GM21528 (cell line): ENCODE results near the gene C11orf54.
A peak's percentile ranks its signal among the peaks of the same experiment; 100 is the strongest.
"Not testable (repeated sequence)": the region's sequence is repeated elsewhere in the genome, so short reads cannot be mapped to it uniquely, and the experiment has no call there.

ENCODE experiments used
- ATAC-seq: cut with Tn5 transposase; IDR thresholded peaks from one replicate; pipeline ENCODE4 v1.9.1; 2021; ENCODE audit warnings: mild to moderate bottlenecking, moderate library complexity; ENCODE audit not compliant: unreplicated experiment, low FRiP score

C11orf54 gene

GRCh38 chr11:93733474-93733873, 8.0 kb upstream of the C11orf54 start:
- no peak for ATAC-seq

GRCh38 chr11:93734427-93735222, 6.8 kb upstream of the C11orf54 start:
- ATAC-seq = no peak

DNA sequence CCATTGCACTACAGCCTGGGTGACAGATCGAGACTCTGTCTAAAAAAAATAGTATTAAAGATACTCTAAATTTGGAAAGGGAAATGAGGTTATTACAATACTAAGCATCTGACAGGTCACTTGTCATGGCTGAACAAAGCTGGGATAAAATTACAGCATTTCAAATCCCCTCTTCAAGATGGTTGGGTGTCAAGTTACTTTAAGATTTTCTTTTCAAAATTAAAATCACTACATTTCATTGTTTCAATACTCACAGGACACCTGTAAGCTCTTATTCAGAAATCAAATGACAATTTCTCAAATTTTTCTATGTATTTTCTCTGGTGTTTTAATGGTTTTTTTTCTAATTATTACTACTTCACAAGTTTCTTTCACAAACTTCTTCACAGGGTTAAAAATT, 5.8 kb upstream of the C11orf54 start:
- ATAC-seq = no peak

- no peak for ATAC-seq
These were observed 5.3 kb upstream of the C11orf54 start for GRCh38 chr11:93736129-93736528.

DNA sequence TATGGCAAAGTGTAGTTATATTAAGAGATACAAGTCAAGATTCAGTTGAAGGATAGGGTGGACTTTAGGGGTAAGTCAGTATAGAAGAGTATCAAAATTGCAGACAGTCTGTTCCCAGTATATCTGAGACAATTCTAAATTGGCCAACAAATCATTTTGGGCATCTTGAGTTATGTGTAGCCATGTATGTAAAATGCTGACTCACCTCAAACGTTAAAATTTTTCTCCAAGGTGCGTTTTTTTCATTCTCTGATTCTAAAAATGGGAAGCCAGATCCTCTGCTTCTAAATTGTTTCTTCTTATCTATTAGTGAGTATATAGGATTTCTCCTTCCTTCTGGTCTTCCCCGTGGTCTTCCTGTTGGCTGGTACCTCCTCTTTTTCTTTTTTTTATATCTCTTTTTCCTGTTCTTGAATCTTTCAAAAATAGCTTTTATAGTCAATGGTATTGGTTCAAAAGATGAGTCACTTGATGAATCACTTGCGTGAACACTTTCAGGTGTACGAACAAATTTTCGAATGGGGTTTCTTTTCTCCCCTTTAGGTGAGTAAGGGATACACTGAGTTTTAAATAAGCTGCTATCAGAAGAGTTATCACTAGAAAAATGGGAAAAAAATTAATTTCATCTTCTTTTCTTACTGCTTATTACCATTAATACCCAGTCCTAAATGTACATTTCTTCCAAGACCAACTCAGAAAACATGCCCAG, 3.4 kb upstream of the C11orf54 start:
- no peak for ATAC-seq

DNA sequence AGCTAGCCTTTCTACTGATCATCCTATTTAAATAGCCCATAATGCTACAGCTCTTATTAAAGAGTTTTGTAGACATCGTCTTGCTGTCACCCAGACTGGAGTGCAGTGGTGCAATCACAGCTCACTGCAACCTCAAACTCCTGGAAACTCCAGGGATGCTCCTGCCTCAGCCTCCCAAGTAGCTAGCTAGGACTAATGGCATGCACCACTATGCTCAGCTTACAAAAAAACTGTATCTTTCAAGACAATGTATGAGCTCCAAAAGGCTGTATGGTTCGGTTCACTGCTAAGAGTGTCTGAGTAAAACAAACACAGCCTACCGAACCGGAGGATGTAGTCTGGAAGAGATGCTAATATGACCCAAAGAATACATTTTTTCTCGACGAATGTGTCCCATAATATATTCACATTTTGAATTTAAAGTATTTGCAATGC, 2.8 kb upstream of the C11orf54 start:
- no peak for ATAC-seq

DNA sequence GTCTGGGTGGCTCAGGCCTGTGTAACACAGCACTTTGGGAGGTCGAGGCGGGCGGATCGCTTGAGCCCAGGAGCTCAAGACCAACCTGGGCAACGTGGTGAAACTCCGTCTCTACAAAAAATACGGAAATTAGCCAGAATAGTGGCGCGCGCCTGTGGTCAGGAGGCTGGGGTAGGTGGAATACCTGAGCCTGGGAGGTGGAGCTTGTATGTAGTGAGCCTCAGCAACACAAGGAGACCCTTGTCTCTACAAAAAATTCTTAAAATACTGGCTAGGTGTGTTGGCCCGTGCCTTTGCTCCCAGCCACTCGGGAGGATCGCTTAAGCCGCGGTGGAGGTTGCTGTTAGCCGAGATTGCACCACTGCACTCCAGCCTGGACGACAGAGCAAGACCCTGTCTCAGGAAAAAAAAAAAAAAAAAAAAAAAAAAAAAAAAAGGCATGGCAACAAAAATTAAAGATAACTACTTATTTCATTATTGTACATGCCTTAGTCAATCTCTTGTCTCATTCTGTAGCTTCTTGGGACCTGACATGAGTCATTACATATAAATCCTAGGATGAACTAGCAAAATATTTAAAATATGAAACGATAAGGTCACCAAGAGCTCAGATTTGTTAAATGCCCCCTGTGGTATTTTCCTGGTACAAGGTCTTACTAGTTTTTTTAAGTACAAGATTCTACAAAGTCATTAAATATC, 1.3 kb upstream of the C11orf54 start:
- ATAC-seq = no peak

DNA sequence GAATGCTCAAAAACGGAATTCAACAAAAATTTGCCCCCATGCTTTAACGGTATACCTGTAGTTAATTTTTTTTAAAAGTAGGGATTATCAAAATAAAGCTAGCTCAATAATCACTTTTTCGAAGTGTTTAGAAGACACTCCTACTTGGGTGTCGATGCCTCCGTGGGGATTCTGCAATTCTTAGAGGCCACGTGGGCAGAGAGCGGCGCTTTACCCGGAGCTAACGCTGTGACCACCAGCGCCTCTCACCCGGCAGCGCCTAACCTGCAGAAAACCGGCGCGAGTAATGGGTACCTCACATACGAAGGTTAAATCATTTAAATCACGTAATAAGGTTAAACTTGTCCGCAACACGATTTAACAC, 760 bp upstream of the C11orf54 start:
- ATAC-seq = peak; percentile 50

DNA sequence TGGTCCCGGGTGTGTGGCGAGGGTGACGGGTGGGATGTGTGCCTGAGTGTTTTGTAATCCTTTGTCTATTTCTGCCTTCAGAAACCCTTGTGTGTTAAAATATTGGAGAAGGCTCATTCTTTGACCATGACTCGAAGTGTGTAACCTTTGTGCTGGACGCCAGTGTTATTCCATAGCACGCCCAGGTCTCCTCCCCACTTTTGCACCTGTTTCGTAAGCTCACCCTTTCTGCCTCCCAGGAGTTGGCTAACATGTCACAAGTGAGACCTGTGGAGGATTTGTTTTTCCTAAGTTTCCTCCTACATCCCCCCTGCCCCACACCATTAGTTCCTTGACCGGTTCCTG, 382 bp downstream of the C11orf54 start:
- peak; percentile 22 for ATAC-seq

DNA sequence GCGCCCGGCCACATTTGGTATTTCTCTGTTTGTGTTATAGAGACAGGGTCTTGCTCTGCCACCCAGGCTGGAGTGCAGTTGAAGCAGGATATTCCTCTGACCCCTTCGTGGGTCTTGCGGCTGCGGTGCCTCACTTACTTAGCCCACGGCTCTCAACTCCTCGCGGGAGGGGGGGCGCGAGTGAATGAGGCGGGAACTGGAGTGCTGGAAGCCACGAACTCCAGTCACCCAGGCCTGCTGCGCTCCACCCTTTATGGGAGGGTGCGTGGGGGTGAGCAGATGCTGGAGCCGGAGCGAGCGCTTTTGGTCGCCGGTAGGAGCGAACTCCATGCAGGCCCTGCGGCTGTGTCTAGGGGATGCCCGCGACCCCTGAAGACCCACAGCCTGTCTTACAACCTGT, 1.8 kb downstream of the C11orf54 start:
- no peak for ATAC-seq

GRCh38 chr11:93744669-93745004, 3.2 kb downstream of the C11orf54 start:
- ATAC-seq = no peak

GRCh38 chr11:93745005-93745755, 3.7 kb downstream of the C11orf54 start:
- not testable (repeated sequence) for ATAC-seq

GRCh38 chr11:93746101-93746500, 4.6 kb downstream of the C11orf54 start:
- ATAC-seq = no peak

- ATAC-seq = no peak
These were observed 5.7 kb downstream of the C11orf54 start for GRCh38 chr11:93747122-93747521.

DNA sequence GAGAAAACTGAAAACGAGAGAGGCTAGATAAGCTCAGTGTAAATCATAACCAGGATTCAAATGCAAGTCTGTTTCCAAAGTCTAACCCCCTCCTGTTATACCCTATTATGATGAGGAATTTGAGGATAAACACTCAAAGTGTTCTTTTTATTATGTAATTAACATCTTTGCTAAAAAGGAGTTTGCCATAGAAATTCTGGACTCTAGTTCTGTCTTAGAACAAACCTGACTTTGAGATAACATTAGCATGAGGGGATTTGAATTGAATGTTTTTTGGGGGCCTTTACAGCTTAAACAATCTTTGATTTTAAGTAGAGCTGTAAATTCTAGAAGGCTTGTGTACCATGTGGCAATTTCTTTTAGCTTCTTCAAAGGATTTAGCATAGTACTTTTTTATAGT, 9.5 kb downstream of the C11orf54 start:
- no peak for ATAC-seq

- ATAC-seq = no peak
These were observed 11.8 kb downstream of the C11orf54 start for GRCh38 chr11:93753241-93753640.

- peak; percentile 48 for ATAC-seq
These were observed 15.3 kb downstream of the C11orf54 start for GRCh38 chr11:93756748-93757147.

DNA sequence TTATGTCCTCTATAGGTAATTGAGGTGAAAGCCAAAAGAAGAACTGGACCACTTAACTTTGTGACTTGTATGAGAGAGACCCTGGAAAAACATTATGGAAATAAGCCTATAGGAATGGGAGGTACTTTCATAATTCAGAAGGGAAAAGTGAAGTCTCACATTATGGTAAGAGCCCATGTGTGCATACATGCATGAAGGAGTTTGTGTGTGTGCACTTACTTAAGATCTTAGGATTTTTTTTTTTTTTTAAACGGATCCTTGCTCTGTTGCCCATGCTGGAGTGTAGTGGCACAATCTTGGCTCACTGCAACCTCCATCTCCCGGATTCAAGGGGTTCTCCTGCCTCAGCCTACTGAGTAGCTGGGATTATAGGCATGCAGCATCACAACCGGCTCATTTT, 15.8 kb downstream of the C11orf54 start:
- ATAC-seq = no peak

- no peak for ATAC-seq
These were observed 16.7 kb downstream of the C11orf54 start for GRCh38 chr11:93757924-93758865.

- ATAC-seq = not testable (repeated sequence)
These were observed 17.7 kb downstream of the C11orf54 start for GRCh38 chr11:93759123-93759522.
